ENCODE data around the gene C1QC. TPM values are rescaled to one million over a fixed set of nuclear protein-coding genes. Genes with fewer than 3 reads are reported as not detected.

The C1QC gene
- total RNA-seq, 5 donors from 2014 or later (not counting 1 experiment from before 2014, with no cell fraction given) = 0.62 to 1.9 (median 0.96) TPM; not detected in 2

- Mint-ChIP-seq H3K4me1 (no peaks in the 10 kb centered on the region), H3K36me3 (no peaks in the 10 kb centered on the region), H3K27ac (no peak overlapping the region), H3K27me3 (peaks cover 24 to 29% of the 10 kb centered on the region in 2 donors), H3K9me3 (no peaks in the 10 kb centered on the region), H3K4me3 (no peak overlapping the region)
- no peaks in the 10 kb centered on the region for H3K9me3 ChIP-seq
- H3K36me3 ChIP-seq (ENCODE audit: control insufficient read depth in 2 of 2, extremely low read depth in 1 of 2, insufficient read depth in 1 of 2, low read length in 1 of 2) = no peaks in the 10 kb centered on the region
- H3K4me1 ChIP-seq (ENCODE audit: control insufficient read depth in 1 of 2, extremely low read depth in 1 of 2, insufficient read depth in 2 of 2, low read length in 2 of 2) = peaks cover 0 to 6% of the 10 kb centered on the region in 2 experiments
- CTCF ChIA-PET = interaction anchor here (0.6 to 1.0 kb wide), 3 partner anchors 99 to 1523 kb away, joined by 3 to 8 read pairs (median 4); no protein-coding TSS in a partner anchor
- POLR2A ChIA-PET = interaction anchor here in 1 of 2 donors (0.5 to 0.7 kb wide), 2 partner anchors 153 to 174 kb away, joined by 3 to 4 read pairs; no protein-coding TSS in a partner anchor
- peak; percentile 17 to 73 (median 56) for DNase-seq
- H3K27ac ChIP-seq (ENCODE audit: low read length) = no peak overlapping the region
- peak; percentile 56 to 86 (median 70) for ATAC-seq (replicated peaks in 1 of 4)
- WGBS (ENCODE audit: insufficient coverage) = 13% methylated on average over 6 of the region's 18 CpGs
- H3K4me3 ChIP-seq (ENCODE audit: control insufficient read depth in 1 of 2, extremely low read depth in 1 of 2, low read length in 1 of 2) = no peak overlapping the region
- peaks cover 0 to 63% of the 10 kb centered on the region in 2 experiments for H3K27me3 ChIP-seq (replicated peaks in 1 of 2; ENCODE audit: control insufficient read depth in 2 of 2, extremely low read depth in 1 of 2, insufficient read depth in 2 of 2, low read length in 1 of 2)
Measured at GRCh38 chr1:22641906-22642636, 1.4 kb upstream of the C1QC start.

- H3K27me3 ChIP-seq (replicated peaks in 1 of 2; ENCODE audit: control insufficient read depth in 2 of 2, extremely low read depth in 1 of 2, insufficient read depth in 2 of 2, low read length in 1 of 2) = peaks cover 0 to 54% of the 10 kb centered on the region in 2 experiments
- Mint-ChIP-seq H3K27ac (no peak overlapping the region), H3K9me3 (no peaks in the 10 kb centered on the region), H3K27me3 (peaks cover 26 to 29% of the 10 kb centered on the region in 2 donors), H3K4me1 (no peaks in the 10 kb centered on the region), H3K36me3 (no peaks in the 10 kb centered on the region), H3K4me3 (no peak overlapping the region)
- peaks cover 0 to 6% of the 10 kb centered on the region in 2 experiments for H3K4me1 ChIP-seq (ENCODE audit: control insufficient read depth in 1 of 2, extremely low read depth in 1 of 2, insufficient read depth in 2 of 2, low read length in 2 of 2)
- H3K27ac ChIP-seq (ENCODE audit: low read length) = no peak overlapping the region
- H3K36me3 ChIP-seq (ENCODE audit: control insufficient read depth in 2 of 2, extremely low read depth in 1 of 2, insufficient read depth in 1 of 2, low read length in 1 of 2) = no peaks in the 10 kb centered on the region
- no peak overlapping the region for H3K4me3 ChIP-seq (ENCODE audit: control insufficient read depth in 1 of 2, extremely low read depth in 1 of 2, low read length in 1 of 2)
- ChIA-PET CTCF (no interaction called here), POLR2A (no interaction called here)
- DNase-seq (no peak), ATAC-seq (replicated peaks in 1 of 4) (no peak)
- no peaks in the 10 kb centered on the region for H3K9me3 ChIP-seq
- WGBS (ENCODE audit: insufficient coverage) = 81% methylated on average over 9 of the region's 12 CpGs
Measured at GRCh38 chr1:22643928-22644327, 495 bp downstream of the C1QC start.

GRCh38 chr1:22645931-22646330, 2.5 kb downstream of the C1QC start:
- WGBS (ENCODE audit: insufficient coverage) = 73% methylated on average over 5 of the region's 7 CpGs
- Mint-ChIP-seq H3K4me1 (no peaks in the 10 kb centered on the region), H3K36me3 (no peaks in the 10 kb centered on the region), H3K27ac (no peak overlapping the region), H3K9me3 (no peaks in the 10 kb centered on the region), H3K4me3 (no peak overlapping the region), H3K27me3 (peaks cover 22 to 29% of the 10 kb centered on the region in 2 donors)
- Histone ChIP-seq H3K36me3 (ENCODE audit: control insufficient read depth in 2 of 2, extremely low read depth in 1 of 2, insufficient read depth in 1 of 2, low read length in 1 of 2) (no peaks in the 10 kb centered on the region), H3K4me1 (ENCODE audit: control insufficient read depth in 1 of 2, extremely low read depth in 1 of 2, insufficient read depth in 2 of 2, low read length in 2 of 2) (peaks cover 0 to 6% of the 10 kb centered on the region in 2 experiments), H3K9me3 (no peaks in the 10 kb centered on the region), H3K27ac (ENCODE audit: low read length) (no peak overlapping the region), H3K4me3 (ENCODE audit: control insufficient read depth in 1 of 2, extremely low read depth in 1 of 2, low read length in 1 of 2) (no peak overlapping the region), H3K27me3 (replicated peaks in 1 of 2; ENCODE audit: control insufficient read depth in 2 of 2, extremely low read depth in 1 of 2, insufficient read depth in 2 of 2, low read length in 1 of 2) (peaks cover 0 to 49% of the 10 kb centered on the region in 2 experiments)
- ChIA-PET CTCF (interaction anchor here in 1 of 2 donors (0.5 kb wide), 1 partner anchor 324 kb away, joined by 3 read pairs; no protein-coding TSS in a partner anchor), POLR2A (no interaction called here)
- DNase-seq (no peak), ATAC-seq (replicated peaks in 1 of 4) (no peak)

- Histone ChIP-seq H3K4me1 (ENCODE audit: control insufficient read depth in 1 of 2, extremely low read depth in 1 of 2, insufficient read depth in 2 of 2, low read length in 2 of 2) (peaks cover 0 to 6% of the 10 kb centered on the region in 2 experiments), H3K27me3 (replicated peaks in 1 of 2; ENCODE audit: control insufficient read depth in 2 of 2, extremely low read depth in 1 of 2, insufficient read depth in 2 of 2, low read length in 1 of 2) (peaks cover 0 to 44% of the 10 kb centered on the region in 2 experiments), H3K4me3 (ENCODE audit: control insufficient read depth in 1 of 2, extremely low read depth in 1 of 2, low read length in 1 of 2) (no peak overlapping the region), H3K27ac (ENCODE audit: low read length) (no peak overlapping the region), H3K9me3 (no peaks in the 10 kb centered on the region), H3K36me3 (ENCODE audit: control insufficient read depth in 2 of 2, extremely low read depth in 1 of 2, insufficient read depth in 1 of 2, low read length in 1 of 2) (no peaks in the 10 kb centered on the region)
- no peaks in the 10 kb centered on the region for H3K4me1 Mint-ChIP-seq
- ChIA-PET CTCF (interaction anchor here (0.5 to 0.6 kb wide), 2 partner anchors 324 to 963 kb away, joined by 3 to 4 read pairs; no protein-coding TSS in a partner anchor), POLR2A (no interaction called here)
- no peak overlapping the region for H3K27ac Mint-ChIP-seq
- no peak overlapping the region for H3K4me3 Mint-ChIP-seq
- no peaks in the 10 kb centered on the region for H3K36me3 Mint-ChIP-seq
- ATAC-seq (replicated peaks in 1 of 4) = no peak
- no peaks in the 10 kb centered on the region for H3K9me3 Mint-ChIP-seq
- peaks cover 18 to 27% of the 10 kb centered on the region in 2 donors for H3K27me3 Mint-ChIP-seq
- no peak for DNase-seq
- WGBS (ENCODE audit: insufficient coverage) = no CpG with 5 or more reads among the region's 1 CpG
Measured at GRCh38 chr1:22646384-22646783, 3.0 kb downstream of the C1QC start.

- no peak for DNase-seq
- H3K36me3 Mint-ChIP-seq = no peaks in the 10 kb centered on the region
- no peak overlapping the region for H3K4me3 Mint-ChIP-seq
- H3K36me3 ChIP-seq (ENCODE audit: control insufficient read depth in 2 of 2, extremely low read depth in 1 of 2, insufficient read depth in 1 of 2, low read length in 1 of 2) = no peaks in the 10 kb centered on the region
- 93% methylated on average over 4 of the region's 13 CpGs for WGBS (ENCODE audit: insufficient coverage)
- peaks cover 13 to 16% of the 10 kb centered on the region in 2 donors for H3K27me3 Mint-ChIP-seq
- no peak overlapping the region for H3K27ac ChIP-seq (ENCODE audit: low read length)
- ChIA-PET CTCF (no interaction called here), POLR2A (no interaction called here)
- peaks cover 0 to 34% of the 10 kb centered on the region in 2 experiments for H3K27me3 ChIP-seq (replicated peaks in 1 of 2; ENCODE audit: control insufficient read depth in 2 of 2, extremely low read depth in 1 of 2, insufficient read depth in 2 of 2, low read length in 1 of 2)
- H3K9me3 Mint-ChIP-seq = no peaks in the 10 kb centered on the region
- H3K4me1 Mint-ChIP-seq = no peaks in the 10 kb centered on the region
- no peak overlapping the region for H3K27ac Mint-ChIP-seq
- no peaks in the 10 kb centered on the region for H3K9me3 ChIP-seq
- H3K4me3 ChIP-seq (ENCODE audit: control insufficient read depth in 1 of 2, extremely low read depth in 1 of 2, low read length in 1 of 2) = no peak overlapping the region
- ATAC-seq (replicated peaks in 1 of 4) = no peak
- H3K4me1 ChIP-seq (ENCODE audit: control insufficient read depth in 1 of 2, extremely low read depth in 1 of 2, insufficient read depth in 2 of 2, low read length in 2 of 2) = no peaks in the 10 kb centered on the region
Measured at GRCh38 chr1:22650089-22650693, 6.8 kb downstream of the C1QC start.

GRCh38 chr1:22651941-22652856, 8.8 kb downstream of the C1QC start:
- Histone ChIP-seq H3K27me3 (replicated peaks in 1 of 2; ENCODE audit: control insufficient read depth in 2 of 2, extremely low read depth in 1 of 2, insufficient read depth in 2 of 2, low read length in 1 of 2) (peaks cover 0 to 32% of the 10 kb centered on the region in 2 experiments), H3K4me1 (ENCODE audit: control insufficient read depth in 1 of 2, extremely low read depth in 1 of 2, insufficient read depth in 2 of 2, low read length in 2 of 2) (no peaks in the 10 kb centered on the region), H3K4me3 (ENCODE audit: control insufficient read depth in 1 of 2, extremely low read depth in 1 of 2, low read length in 1 of 2) (no peak overlapping the region), H3K9me3 (no peaks in the 10 kb centered on the region), H3K36me3 (ENCODE audit: control insufficient read depth in 2 of 2, extremely low read depth in 1 of 2, insufficient read depth in 1 of 2, low read length in 1 of 2) (no peaks in the 10 kb centered on the region), H3K27ac (ENCODE audit: low read length) (no peak overlapping the region)
- no peak overlapping the region for H3K27ac Mint-ChIP-seq
- ATAC-seq (replicated peaks in 1 of 4) (no peak), DNase-seq (no peak)
- H3K4me3 Mint-ChIP-seq = no peak overlapping the region
- no peaks in the 10 kb centered on the region for H3K4me1 Mint-ChIP-seq
- peaks cover 10 to 22% of the 10 kb centered on the region in 2 donors for H3K27me3 Mint-ChIP-seq
- no peaks in the 10 kb centered on the region for H3K36me3 Mint-ChIP-seq
- 82% methylated on average over 10 of the region's 15 CpGs for WGBS (ENCODE audit: insufficient coverage)
- ChIA-PET POLR2A (no interaction called here), CTCF (no interaction called here)
- no peaks in the 10 kb centered on the region for H3K9me3 Mint-ChIP-seq

All from T-cell (primary cell).